Stimulated activated CD8-positive, alpha-beta memory T cell treated with anti-CD3 and anti-CD28 coated beads, Interleukin-4, amount 100 ng/mL, for 1 hour (primary cell): ENCODE data around the gene PTPN13.

Experiments used
- DNase-seq, 2 donors: peaks; one replicate each; pipeline ENCODE4 v3.0.0-alpha.2; 2020; ENCODE audit warnings: low read depth in 2 of 2, low spot score in 1 of 2

Gene PTPN13

GRCh38 chr4:86809809-86810208, 215.7 kb downstream of the PTPN13 start:
- no peak for DNase-seq

GRCh38 chr4:86810847-86811246, 216.7 kb downstream of the PTPN13 start:
- DNase-seq, result no peak

- DNase-seq, result no peak
Observed at GRCh38 chr4:86815653-86816052, 221.5 kb downstream of the PTPN13 start.

GRCh38 chr4:86816501-86817273, 222.6 kb downstream of the PTPN13 start:
- no peak for DNase-seq

- no peak for DNase-seq
Observed at GRCh38 chr4:86818211-86818610, 224.1 kb downstream of the PTPN13 start.

- no peak for DNase-seq
Observed at GRCh38 chr4:86818841-86819240, 224.7 kb downstream of the PTPN13 start.

- DNase-seq, result no peak
Observed at GRCh38 chr4:86819561-86819960, 225.4 kb downstream of the PTPN13 start.

GRCh38 chr4:86821151-86821550, 227.0 kb downstream of the PTPN13 start:
- DNase-seq, result no peak

GRCh38 chr4:86822136-86822535, 228.0 kb downstream of the PTPN13 start:
- DNase-seq, result no peak

GRCh38 chr4:86825511-86825910, 231.4 kb downstream of the PTPN13 start:
- DNase-seq, result no peak

GRCh38 chr4:86831262-86832130, 237.4 kb downstream of the PTPN13 start:
- no peak for DNase-seq

GRCh38 chr4:86833615-86834014, 239.5 kb downstream of the PTPN13 start:
- no peak for DNase-seq

- no peak for DNase-seq
Observed at GRCh38 chr4:86834901-86835300, 240.8 kb downstream of the PTPN13 start.

- DNase-seq, result no peak
Observed at GRCh38 chr4:86835677-86836076, 241.6 kb downstream of the PTPN13 start.

- DNase-seq, result no peak
Observed at GRCh38 chr4:86837691-86838503, 243.8 kb downstream of the PTPN13 start.

- DNase-seq, result no peak
Observed at GRCh38 chr4:86840858-86841257, 246.7 kb downstream of the PTPN13 start.

- no peak for DNase-seq
Observed at GRCh38 chr4:86841309-86841708, 247.2 kb downstream of the PTPN13 start.

- no peak for DNase-seq
Observed at GRCh38 chr4:86845593-86845992, 251.5 kb downstream of the PTPN13 start.

- no peak for DNase-seq
Observed at GRCh38 chr4:86846921-86847320, 252.8 kb downstream of the PTPN13 start.

GRCh38 chr4:86847571-86847970, 253.5 kb downstream of the PTPN13 start:
- no peak for DNase-seq

GRCh38 chr4:86848136-86848535, 254.0 kb downstream of the PTPN13 start:
- no peak for DNase-seq
